Astrocyte (in vitro differentiated cells and primary cell): ENCODE data around the gene TRHDE. TPM values are rescaled to one million over a fixed set of nuclear protein-coding genes. Genes with fewer than 3 reads are reported as not detected.

Experiments used
- DNase-seq: peaks from one replicate; pipeline ENCODE4 v3.0.0-alpha.2; 2010; ENCODE audit warnings: low read depth
- FAIRE-seq: peaks from 2 replicates; lab custom pipeline; 2011; peaks lifted over from hg19 to GRCh38; lab: Jason Lieb, UNC
- H2AFZ ChIP-seq: 2 replicates; pipeline ENCODE4 v1.6.0; 2012; ENCODE audit warnings: low read depth, low read length, inconsistent platforms
- H3K27ac ChIP-seq: 2 replicates; pipeline ENCODE4 v1.5.1; 2011; ENCODE audit warnings: low read depth, low read length, inconsistent platforms
- H3K27me3 ChIP-seq: 2 replicates; pipeline ENCODE4 v1.6.0; 2011; ENCODE audit warnings: low read length, inconsistent platforms; ENCODE audit not compliant: insufficient read depth
- H3K36me3 ChIP-seq: 2 replicates; pipeline ENCODE4 v1.5.1; 2011; ENCODE audit warnings: low read length, inconsistent platforms; ENCODE audit not compliant: insufficient read depth
- H3K4me1 ChIP-seq: 2 replicates; pipeline ENCODE4 v1.5.1; 2011; ENCODE audit warnings: low read length, inconsistent platforms; ENCODE audit not compliant: insufficient read depth
- H3K4me2 ChIP-seq: 2 replicates; pipeline ENCODE4 v1.6.0; 2012; ENCODE audit warnings: low read length, inconsistent platforms
- H3K4me3 ChIP-seq: 2 replicates; pipeline ENCODE4 v1.5.1; 2011; ENCODE audit warnings: low read depth, mild to moderate bottlenecking, low read length, inconsistent platforms; ENCODE audit not compliant: insufficient read depth
- H3K79me2 ChIP-seq: 2 replicates; pipeline ENCODE4 v1.6.0; 2012; ENCODE audit warnings: mild to moderate bottlenecking, low read length, inconsistent platforms; ENCODE audit not compliant: insufficient read depth
- H3K9ac ChIP-seq: 2 replicates; pipeline ENCODE4 v1.6.0; 2012; ENCODE audit warnings: mild to moderate bottlenecking, low read length, inconsistent platforms
- H3K9me3 ChIP-seq: 2 replicates; pipeline ENCODE4 v1.5.1; 2012; ENCODE audit warnings: low read depth, mild to moderate bottlenecking, low read length, inconsistent platforms; ENCODE audit not compliant: insufficient read depth
- H4K20me1 ChIP-seq: 2 replicates; pipeline ENCODE4 v1.6.0; 2012; ENCODE audit warnings: low read length, inconsistent platforms; ENCODE audit not compliant: insufficient read depth
- H3K27ac Mint-ChIP-seq: one replicate; pipeline ENCODE4 v1.8.0; 2021; ENCODE audit warnings: mild to moderate bottlenecking, mixed read lengths; ENCODE audit not compliant: unreplicated experiment
- H3K27me3 Mint-ChIP-seq: one replicate; pipeline ENCODE4 v1.8.0; 2021; ENCODE audit warnings: low read depth, mixed read lengths; ENCODE audit not compliant: unreplicated experiment
- H3K36me3 Mint-ChIP-seq: one replicate; pipeline ENCODE4 v1.8.0; 2021; ENCODE audit warnings: low read depth, mixed read lengths; ENCODE audit not compliant: unreplicated experiment
- H3K4me1 Mint-ChIP-seq: one replicate; pipeline ENCODE4 v1.8.0; 2021; ENCODE audit warnings: low read depth, mixed read lengths; ENCODE audit not compliant: unreplicated experiment
- H3K4me3 Mint-ChIP-seq: one replicate; pipeline ENCODE4 v1.8.0; 2021; ENCODE audit warnings: mild to moderate bottlenecking, moderate library complexity, mixed read lengths; ENCODE audit not compliant: unreplicated experiment
- H3K9me3 Mint-ChIP-seq: one replicate; pipeline ENCODE4 v1.8.0; 2021; ENCODE audit warnings: mild to moderate bottlenecking, mixed read lengths; ENCODE audit not compliant: unreplicated experiment
- EZH2 ChIP-seq: IDR thresholded peaks from 2 replicates; pipeline ENCODE4 v1.6.1; 2012; ENCODE audit warnings: mild to moderate bottlenecking, low read length, inconsistent platforms; ENCODE audit not compliant: insufficient read depth
- total RNA-seq: library from RNA; stranded (reverse); gene quantifications from 2 replicates; pipeline ENCODE4 v1.2.1, GENCODE V29; 2021
- TF ChIP-seq, protein P1 (sequence below): IDR thresholded peaks from 2 replicates; pipeline ENCODE4 v1.5.1; 2011; ENCODE audit warnings: low read depth, mild to moderate bottlenecking, inconsistent platforms, low read length, moderate library complexity; ENCODE audit not compliant: insufficient read depth

TRHDE gene
- total RNA-seq, 1 donor from 2014 or later = 1.4 TPM

DNA sequence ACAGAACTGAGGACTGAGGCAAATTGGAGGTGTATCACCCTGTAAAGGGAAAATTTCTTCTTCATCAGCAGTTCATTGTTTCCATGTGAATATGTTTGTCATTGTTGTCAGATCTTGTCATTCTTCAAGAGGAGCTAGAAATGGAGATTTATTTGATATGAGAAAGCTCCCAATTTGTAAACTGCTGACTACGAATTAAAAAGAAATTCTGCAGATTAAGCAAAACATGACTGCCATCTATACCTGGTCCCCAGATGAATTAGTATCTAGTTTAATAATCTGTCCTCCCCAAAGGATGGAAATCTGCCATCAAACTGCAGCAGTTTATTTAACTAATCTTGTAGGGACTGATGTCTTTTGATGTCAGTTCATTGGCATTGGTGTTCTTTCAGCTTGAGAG is 162.8 kb downstream of the TRHDE start:
- no peaks in the 10 kb centered on the region for H3K27me3 Mint-ChIP-seq
- no peak overlapping the region for H3K4me3 Mint-ChIP-seq
- H3K4me1 Mint-ChIP-seq = no peaks in the 10 kb centered on the region
- Histone ChIP-seq H3K79me2 (no peaks in the 10 kb centered on the region), H3K27me3 (no peaks in the 10 kb centered on the region), H3K9ac (no peak overlapping the region), H3K4me3 (no peak overlapping the region), H2AFZ (no peak overlapping the region), H3K9me3 (no peaks in the 10 kb centered on the region), H3K4me2 (no peak overlapping the region), H3K4me1 (no peaks in the 10 kb centered on the region), H3K36me3 (no peaks in the 10 kb centered on the region), H3K27ac (no peak overlapping the region), H4K20me1 (no peaks in the 10 kb centered on the region)
- FAIRE-seq (no peak), DNase-seq (no peak)
- no peaks in the 10 kb centered on the region for H3K9me3 Mint-ChIP-seq
- TF ChIP-seq, protein P1, sequence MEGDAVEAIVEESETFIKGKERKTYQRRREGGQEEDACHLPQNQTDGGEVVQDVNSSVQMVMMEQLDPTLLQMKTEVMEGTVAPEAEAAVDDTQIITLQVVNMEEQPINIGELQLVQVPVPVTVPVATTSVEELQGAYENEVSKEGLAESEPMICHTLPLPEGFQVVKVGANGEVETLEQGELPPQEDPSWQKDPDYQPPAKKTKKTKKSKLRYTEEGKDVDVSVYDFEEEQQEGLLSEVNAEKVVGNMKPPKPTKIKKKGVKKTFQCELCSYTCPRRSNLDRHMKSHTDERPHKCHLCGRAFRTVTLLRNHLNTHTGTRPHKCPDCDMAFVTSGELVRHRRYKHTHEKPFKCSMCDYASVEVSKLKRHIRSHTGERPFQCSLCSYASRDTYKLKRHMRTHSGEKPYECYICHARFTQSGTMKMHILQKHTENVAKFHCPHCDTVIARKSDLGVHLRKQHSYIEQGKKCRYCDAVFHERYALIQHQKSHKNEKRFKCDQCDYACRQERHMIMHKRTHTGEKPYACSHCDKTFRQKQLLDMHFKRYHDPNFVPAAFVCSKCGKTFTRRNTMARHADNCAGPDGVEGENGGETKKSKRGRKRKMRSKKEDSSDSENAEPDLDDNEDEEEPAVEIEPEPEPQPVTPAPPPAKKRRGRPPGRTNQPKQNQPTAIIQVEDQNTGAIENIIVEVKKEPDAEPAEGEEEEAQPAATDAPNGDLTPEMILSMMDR = no peak
- no peak for TF ChIP-seq EZH2
- H3K36me3 Mint-ChIP-seq = no peaks in the 10 kb centered on the region
- no peak overlapping the region for H3K27ac Mint-ChIP-seq

DNA sequence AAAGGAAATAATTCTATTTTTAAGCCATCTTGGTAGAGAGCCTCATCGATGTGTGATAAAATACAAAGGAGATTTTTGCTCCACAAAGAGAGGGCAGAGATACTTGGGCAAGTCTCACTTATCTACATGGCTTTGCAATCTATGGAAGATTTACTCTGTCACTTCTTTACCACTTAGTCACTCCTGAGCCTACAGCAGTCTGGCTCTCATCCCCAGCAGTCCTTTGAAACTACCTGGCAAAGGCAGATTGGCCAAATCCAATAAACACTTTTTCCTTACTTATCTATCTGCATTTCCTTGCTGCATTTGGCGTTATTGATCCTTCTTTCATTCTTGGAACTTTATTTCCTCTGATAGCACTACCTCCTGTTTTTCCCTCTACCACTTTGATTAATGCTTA is 170.0 kb downstream of the TRHDE start:
- Histone ChIP-seq H3K27me3 (no peaks in the 10 kb centered on the region), H2AFZ (no peak overlapping the region), H3K27ac (no peak overlapping the region), H3K36me3 (no peaks in the 10 kb centered on the region), H3K4me3 (no peak overlapping the region), H3K79me2 (no peaks in the 10 kb centered on the region), H3K9me3 (no peaks in the 10 kb centered on the region), H3K4me2 (no peak overlapping the region), H3K9ac (no peak overlapping the region), H3K4me1 (no peaks in the 10 kb centered on the region), H4K20me1 (no peaks in the 10 kb centered on the region)
- peaks cover 2% of the 10 kb centered on the region for H3K9me3 Mint-ChIP-seq
- H3K4me3 Mint-ChIP-seq = no peak overlapping the region
- H3K27ac Mint-ChIP-seq = no peak overlapping the region
- no peak for FAIRE-seq
- H3K36me3 Mint-ChIP-seq = no peaks in the 10 kb centered on the region
- no peak for TF ChIP-seq EZH2
- TF ChIP-seq, protein P1 = no peak
- no peaks in the 10 kb centered on the region for H3K27me3 Mint-ChIP-seq
- H3K4me1 Mint-ChIP-seq = no peaks in the 10 kb centered on the region
- no peak for DNase-seq

DNA sequence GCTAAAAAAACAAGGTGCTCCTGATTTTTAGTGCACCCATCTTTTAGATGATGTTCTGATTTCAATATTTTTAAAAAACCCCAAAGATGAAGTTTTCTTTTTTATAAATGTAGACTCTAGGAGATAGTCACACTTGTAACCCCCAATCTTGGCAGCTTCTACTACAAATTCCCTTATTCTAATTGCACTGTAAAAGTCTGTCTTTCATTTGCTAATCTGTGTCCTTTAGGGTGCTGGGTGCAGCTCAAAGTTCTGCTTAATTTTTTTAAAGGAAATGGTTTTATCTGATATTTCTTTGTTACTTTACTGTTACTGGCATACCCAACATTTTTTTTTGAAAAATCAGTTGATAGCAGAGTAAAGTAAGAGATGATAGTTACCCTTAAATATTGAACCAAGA is 172.0 kb downstream of the TRHDE start:
- H3K4me3 Mint-ChIP-seq = no peak overlapping the region
- FAIRE-seq = no peak

More for the DNA sequence above, 172.0 kb downstream of the TRHDE start:
- no peaks in the 10 kb centered on the region for H3K9me3 ChIP-seq
- Mint-ChIP-seq H3K4me1 (no peaks in the 10 kb centered on the region), H3K27me3 (no peaks in the 10 kb centered on the region), H3K36me3 (no peaks in the 10 kb centered on the region), H3K9me3 (peaks cover 2% of the 10 kb centered on the region), H3K27ac (no peak overlapping the region)
- no peak for TF ChIP-seq EZH2
- TF ChIP-seq, protein P1 = no peak
- H4K20me1 ChIP-seq = no peaks in the 10 kb centered on the region
- H3K4me1 ChIP-seq = no peaks in the 10 kb centered on the region
- H3K36me3 ChIP-seq = no peaks in the 10 kb centered on the region
- H3K4me2 ChIP-seq = no peak overlapping the region
- H3K9ac ChIP-seq = no peak overlapping the region
- no peaks in the 10 kb centered on the region for H3K79me2 ChIP-seq
- H3K4me3 ChIP-seq = no peak overlapping the region
- no peak overlapping the region for H3K27ac ChIP-seq
- DNase-seq = no peak
- H2AFZ ChIP-seq = no peak overlapping the region
- H3K27me3 ChIP-seq = no peaks in the 10 kb centered on the region
